Ovary (tissue), 9 donors: Measurements from ENCODE around the gene MAP1LC3A. TPM values are rescaled to one million over a fixed set of nuclear protein-coding genes. Genes with fewer than 3 reads are reported as not detected.

ENCODE experiments used
- DNase-seq, 5 donors: peaks; one replicate each; pipeline ENCODE4 v3.0.0-alpha.2; 2019 to 2020
- H3K27ac ChIP-seq, 2 donors: fragments of 200-600 bp; one replicate each; pipeline versions ENCODE4 v1.5.1 to v1.8.0; 2019 to 2022
- H3K27me3 ChIP-seq: fragments of 200-600 bp; one replicate; pipeline ENCODE4 v1.8.0; 2022
- H3K36me3 ChIP-seq: fragments of 200-600 bp; sonication (generic); one replicate; pipeline ENCODE4 v1.5.1; 2019
- H3K4me1 ChIP-seq: one replicate; pipeline ENCODE4 v1.8.1; 2013; ENCODE audit warnings: mild to moderate bottlenecking, moderate library complexity; ENCODE audit not compliant: insufficient read depth
- H3K4me3 ChIP-seq: fragments of 200-600 bp; sonication (generic); one replicate; pipeline ENCODE4 v1.5.1; 2017
- H3K9me3 ChIP-seq, 2 donors: fragments of 200-600 bp in 1 of 2; sonication (generic) in 1 of 2; one replicate each; pipeline versions ENCODE4 v1.5.1 to v1.8.1; 2013 to 2019; ENCODE audit warnings: mild to moderate bottlenecking in 1 of 2, moderate library complexity in 1 of 2
- CTCF ChIP-seq, 3 donors: fragments of 450-650 bp in 2 of 3; fragments of 200-600 bp in 1 of 3; IDR thresholded peaks; one replicate each; pipeline versions ENCODE4 v1.5.1 to v1.8.0; 2016 to 2022; ENCODE audit warnings: antibody characterized with exemption in 3 of 3, mild to moderate bottlenecking in 1 of 3
- EP300 ChIP-seq: sonication (generic); formaldehyde crosslinking; IDR thresholded peaks from one replicate; pipeline ENCODE4 v1.6.1; 2017; ENCODE audit warnings: antibody characterized with exemption
- POLR2A ChIP-seq: fragments of 450-650 bp; IDR thresholded peaks from one replicate; pipeline ENCODE4 v1.6.1; 2017; ENCODE audit warnings: antibody characterized with exemption, mild to moderate bottlenecking, moderate library complexity
- WGBS, 3 donors: extraction: QIAGEN DNeasy Blood & Tissue Kit in 1 of 3; methylation state at CpG; one replicate each; pipeline versions ENCODE4 v1.1.5 to v1.1.7; 2013 to 2017; 5-methylcytosine and 5-hydroxymethylcytosine counted together
- intact Hi-C, 4 donors: fragments of 100-400 bp; cut with DNase I; formaldehyde crosslinking; loops; one replicate each; pipeline versions ENCODE4 v1.11.0 to v1.15.1; 2022 to 2023
- polyA plus RNA-seq, 2 donors: library from polyadenylated mRNA; stranded (reverse); fragments of 200-250 nt in 1 of 2; fragments of 350-450 nt in 1 of 2; fragmentation: Illumina TruSeq in 1 of 2; extraction: RNeasy Lipid Tissue Mini Kit (QIAGEN cat#74804) in 1 of 2; gene quantifications; one replicate each; pipeline ENCODE4 v1.2.3, GENCODE V29; 2013 to 2014
- total RNA-seq, 7 donors: library from RNA; depleted of rRNA in 2 of 7; stranded (reverse); fragments of >200 nt in 2 of 7; fragmentation: NEBNext Ultra II Directional in 3 of 7; extraction: Animal tissue kit (Norgen Biotek cat#: 25700) in 3 of 7; gene quantifications; one replicate each; pipeline versions ENCODE4 v1.1.0 to v1.2.4, GENCODE V29; 2016 to 2023
- donor health status: DM: no; HTN: no; CAD: no; lungs with moderate emphysema.
- donor health status: DM: no; HTN: no; CAD: no.
- donor health status: Bipolar disorder and iron deficiency.
- donor health status: DM: yes; HTN: yes; CAD: no.
- donor health status: DM: no; HTN: no; CAD: no.
- donor health status: DM: yes; HTN: yes; CAD: no.

MAP1LC3A gene
- total and polyA plus RNA-seq, 9 donors, result 3.4 to 66.1 (median 36.0) TPM

GRCh38 chr20:34541917-34542316 lies 16.6 kb upstream of the MAP1LC3A start:
- 68 to 75% (median 75%) methylated on average over 16 of the region's 16 CpGs for WGBS, 3 donors
- Histone ChIP-seq H3K4me3 (no peak overlapping the region), H3K27me3 (no peaks in the 10 kb centered on the region), H3K4me1 (no peaks in the 10 kb centered on the region), H3K27ac (no peak overlapping the region), H3K36me3 (no peaks in the 10 kb centered on the region), H3K9me3 (no peaks in the 10 kb centered on the region)
- DNase-seq, result no peak
- intact Hi-C loops, result no loop called here
- TF ChIP-seq POLR2A (no peak), CTCF (IDR thresholded peaks at IDR 0.05) (no peak), EP300 (no peak)

- Histone ChIP-seq H3K27me3 (no peaks in the 10 kb centered on the region), H3K36me3 (no peaks in the 10 kb centered on the region), H3K27ac (no peak overlapping the region), H3K4me3 (no peak overlapping the region), H3K9me3 (no peaks in the 10 kb centered on the region), H3K4me1 (no peaks in the 10 kb centered on the region)
- DNase-seq, result no peak
- intact Hi-C loops, result no loop called here
- TF ChIP-seq POLR2A (no peak), CTCF (IDR thresholded peaks at IDR 0.05) (no peak), EP300 (no peak)
- 90 to 94% (median 93%) methylated on average over 6 of the region's 6 CpGs for WGBS, 3 donors
These were observed 16.1 kb upstream of the MAP1LC3A start for GRCh38 chr20:34542439-34542838.

GRCh38 chr20:34543463-34544056 lies 15.0 kb upstream of the MAP1LC3A start:
- no peaks in the 10 kb centered on the region for H3K4me1 ChIP-seq
- WGBS, 3 donors, result 73 to 83% (median 77%) methylated on average over 12 of the region's 12 CpGs
- no peaks in the 10 kb centered on the region for H3K9me3 ChIP-seq
- DNase-seq, result no peak
- intact Hi-C loops, result no loop called here
- TF ChIP-seq POLR2A (no peak), CTCF (IDR thresholded peaks at IDR 0.05) (no peak), EP300 (no peak)
- H3K27me3 ChIP-seq, result no peaks in the 10 kb centered on the region
- no peak overlapping the region for H3K27ac ChIP-seq
- no peak overlapping the region for H3K4me3 ChIP-seq
- no peaks in the 10 kb centered on the region for H3K36me3 ChIP-seq

GRCh38 chr20:34544109-34544796 lies 14.3 kb upstream of the MAP1LC3A start:
- Histone ChIP-seq H3K4me1 (no peaks in the 10 kb centered on the region), H3K36me3 (no peaks in the 10 kb centered on the region), H3K27me3 (no peaks in the 10 kb centered on the region), H3K27ac (no peak overlapping the region), H3K9me3 (no peaks in the 10 kb centered on the region), H3K4me3 (no peak overlapping the region)
- intact Hi-C loops, result no loop called here
- DNase-seq, result no peak
- 15 to 21% (median 17%) methylated on average over 19 of the region's 19 CpGs for WGBS, 3 donors
- TF ChIP-seq CTCF (IDR thresholded peaks at IDR 0.05), result no peak
- no peak for TF ChIP-seq EP300
- no peak for TF ChIP-seq POLR2A
